Measurements from ENCODE around the gene RNASE3. TPM values are rescaled to one million over a fixed set of nuclear protein-coding genes. Genes with fewer than 3 reads are reported as not detected.
"Not testable (repeated sequence)": the region's sequence is repeated elsewhere in the genome, so short reads cannot be mapped to it uniquely, and the experiment has no call there.

The RNASE3 gene
- not detected for polyA plus RNA-seq

DNA sequence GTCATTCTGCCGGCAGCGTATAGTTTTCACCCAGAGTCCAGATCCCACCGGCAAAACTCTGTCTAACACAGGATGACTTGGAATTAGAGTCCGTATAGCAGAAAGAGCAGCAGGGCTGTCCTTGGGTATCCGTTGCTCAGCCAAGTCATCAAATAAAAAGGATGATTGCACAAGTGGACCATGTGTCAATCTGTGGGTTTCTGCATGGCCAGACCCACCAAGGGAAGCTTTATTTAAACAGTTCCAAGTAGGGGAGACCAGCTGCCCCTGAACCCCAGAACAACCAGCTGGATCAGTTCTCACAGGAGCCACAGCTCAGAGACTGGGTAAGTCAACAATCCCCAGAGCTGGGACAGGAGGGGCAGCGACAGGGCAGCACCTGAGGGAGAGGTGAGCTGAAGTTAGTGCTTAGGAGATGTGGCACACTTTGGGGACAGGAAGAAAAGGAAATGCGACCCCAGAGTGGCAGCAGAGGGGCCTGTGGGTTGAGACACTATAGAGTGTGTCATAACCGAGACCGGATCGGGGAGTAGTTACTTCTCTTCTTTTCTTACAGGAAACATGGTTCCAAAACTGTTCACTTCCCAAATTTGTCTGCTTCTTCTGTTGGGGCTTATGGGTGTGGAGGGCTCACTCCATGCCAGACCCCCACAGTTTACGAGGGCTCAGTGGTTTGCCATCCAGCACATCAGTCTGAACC, at the start of gene RNASE3:
RNASE3 (plus strand) TSS at position 260 of the 700 bp plus-strand sequence; CDS start at position 562, 302 bp downstream.
- not testable (repeated sequence) for H3K9me3 Mint-ChIP-seq, H3K36me3 Mint-ChIP-seq, H3K27ac Mint-ChIP-seq, H3K4me3 Mint-ChIP-seq, H3K4me1 Mint-ChIP-seq
- peaks cover 20% of the 10 kb centered on the region for H3K27me3 Mint-ChIP-seq

DNA sequence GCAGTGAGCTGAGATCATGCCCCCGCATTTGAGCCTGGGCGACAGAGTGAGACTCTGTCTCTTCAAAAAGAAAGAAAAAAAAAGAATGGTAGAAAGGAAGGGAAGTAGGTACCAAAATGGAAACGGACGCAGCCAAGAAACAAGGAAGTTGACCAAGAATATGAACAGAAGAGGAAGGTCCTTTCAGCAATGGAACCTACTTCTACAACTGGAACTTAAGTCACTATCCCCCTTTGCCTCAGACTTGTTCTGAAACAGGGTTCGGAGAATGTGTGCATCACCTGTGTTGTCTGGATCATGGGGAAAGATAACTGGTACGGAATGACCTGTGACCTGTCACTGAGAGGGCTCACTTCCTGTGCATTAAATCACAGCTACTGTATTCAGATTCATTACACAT, 44.6 kb upstream of the RNASE3 start:
- Mint-ChIP-seq H3K4me1 (peaks cover 0 to 6% (median 3%) of the 10 kb centered on the region in 3 donors), H3K27me3 (peaks cover 1% of the 10 kb centered on the region), H3K36me3 (no peaks in the 10 kb centered on the region), H3K27ac (no peak overlapping the region), H3K9me3 (no peaks in the 10 kb centered on the region), H3K4me3 (peak overlapping the region in 1 of 4 donors; percentile 45)

DNA sequence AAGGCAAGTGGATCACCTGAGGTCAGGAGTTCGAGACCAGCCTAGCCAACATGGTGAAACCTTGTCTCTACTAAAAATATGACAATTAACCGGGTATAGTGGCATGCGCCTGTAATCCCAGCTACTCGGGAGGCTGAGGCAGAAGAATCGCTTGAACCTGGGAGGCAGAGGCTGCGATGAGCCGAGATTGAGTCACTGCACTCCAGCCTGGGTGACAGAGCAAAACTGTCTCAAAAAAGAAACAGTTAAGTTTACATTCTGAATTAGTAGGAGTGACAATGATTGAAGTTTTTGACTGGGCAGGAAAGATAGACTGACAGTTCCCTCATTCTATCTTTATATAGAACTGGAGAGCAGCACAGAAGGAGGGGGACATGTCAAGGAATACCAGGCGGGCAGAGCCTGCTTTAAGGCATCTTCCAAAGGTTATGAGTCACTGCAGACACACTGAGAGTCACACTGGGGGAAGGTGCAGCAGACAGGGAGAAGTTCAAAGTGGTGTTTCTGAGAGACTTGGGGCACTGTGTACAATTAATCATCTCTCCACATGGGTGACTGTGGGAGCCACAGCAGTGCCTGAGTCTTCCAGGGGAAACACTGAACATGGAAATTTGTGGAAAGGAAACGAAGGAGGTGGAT, 42.8 kb upstream of the RNASE3 start:
- H3K36me3 Mint-ChIP-seq = no peaks in the 10 kb centered on the region
- H3K4me3 Mint-ChIP-seq = no peak overlapping the region
- H3K4me1 Mint-ChIP-seq = peaks cover 0 to 6% (median 3%) of the 10 kb centered on the region in 3 donors
- peaks cover 1% of the 10 kb centered on the region for H3K27me3 Mint-ChIP-seq
- H3K27ac Mint-ChIP-seq = no peak overlapping the region
- no peaks in the 10 kb centered on the region for H3K9me3 Mint-ChIP-seq

DNA sequence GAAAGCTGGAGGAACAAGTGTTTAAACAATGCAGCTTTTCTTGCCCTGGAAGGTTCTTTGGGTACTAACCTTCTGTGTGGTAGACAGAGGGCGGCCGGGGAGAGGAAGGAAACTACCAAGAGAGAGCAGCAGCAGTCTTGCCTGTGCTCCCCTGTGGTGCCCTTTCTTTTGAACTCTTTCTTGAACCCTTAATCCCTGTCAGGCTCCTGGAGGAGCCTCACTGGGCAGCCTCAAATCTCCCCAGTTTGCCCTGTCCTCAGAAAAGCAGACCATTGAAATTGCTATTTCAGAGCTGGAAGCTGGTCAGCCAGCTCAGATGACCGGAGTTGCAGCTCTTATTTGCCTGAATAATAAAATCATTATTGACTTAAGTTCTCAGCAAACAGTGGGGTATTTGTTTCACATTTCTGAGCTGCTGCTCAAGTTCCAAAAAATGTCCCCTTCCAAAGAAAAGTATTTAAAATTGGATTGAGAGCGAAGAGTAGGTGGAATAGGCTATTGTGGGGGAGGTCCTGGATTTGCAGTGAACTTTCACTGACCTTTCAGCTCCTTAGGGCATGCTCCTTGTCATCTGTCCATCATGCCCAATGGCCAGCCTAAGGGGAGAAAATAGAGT, 42.1 kb upstream of the RNASE3 start:
- H3K36me3 Mint-ChIP-seq = no peaks in the 10 kb centered on the region
- H3K27me3 Mint-ChIP-seq = peaks cover 1% of the 10 kb centered on the region
- peaks cover 0 to 6% (median 3%) of the 10 kb centered on the region in 3 donors for H3K4me1 Mint-ChIP-seq
- no peaks in the 10 kb centered on the region for H3K9me3 Mint-ChIP-seq
- H3K27ac Mint-ChIP-seq = no peak overlapping the region
- H3K4me3 Mint-ChIP-seq = no peak overlapping the region

DNA sequence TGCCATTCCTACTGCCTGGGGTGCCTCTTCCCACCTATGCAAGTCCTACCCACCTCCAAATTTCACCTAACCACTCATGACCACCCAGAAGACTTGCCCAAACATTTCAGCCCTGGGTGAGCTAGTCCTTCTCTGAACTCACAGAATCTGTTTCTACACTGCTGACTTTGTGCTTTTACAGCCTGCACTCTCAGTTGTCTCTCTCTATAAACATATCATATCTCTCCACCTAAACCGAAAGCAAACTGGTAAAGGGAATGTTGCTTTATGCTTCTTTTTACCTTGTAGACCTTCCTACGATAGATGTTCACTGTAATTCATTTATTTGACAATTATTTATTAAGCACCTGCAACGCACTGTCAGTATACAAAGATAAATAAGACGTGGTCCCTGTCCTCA, 38.1 kb upstream of the RNASE3 start:
- Mint-ChIP-seq H3K4me1 (peaks cover 3 to 7% (median 5%) of the 10 kb centered on the region in 3 donors), H3K27me3 (peaks cover 7% of the 10 kb centered on the region), H3K36me3 (no peaks in the 10 kb centered on the region), H3K9me3 (no peaks in the 10 kb centered on the region), H3K27ac (peak overlapping the region in 1 of 3 donors; percentile 1), H3K4me3 (no peak overlapping the region)

DNA sequence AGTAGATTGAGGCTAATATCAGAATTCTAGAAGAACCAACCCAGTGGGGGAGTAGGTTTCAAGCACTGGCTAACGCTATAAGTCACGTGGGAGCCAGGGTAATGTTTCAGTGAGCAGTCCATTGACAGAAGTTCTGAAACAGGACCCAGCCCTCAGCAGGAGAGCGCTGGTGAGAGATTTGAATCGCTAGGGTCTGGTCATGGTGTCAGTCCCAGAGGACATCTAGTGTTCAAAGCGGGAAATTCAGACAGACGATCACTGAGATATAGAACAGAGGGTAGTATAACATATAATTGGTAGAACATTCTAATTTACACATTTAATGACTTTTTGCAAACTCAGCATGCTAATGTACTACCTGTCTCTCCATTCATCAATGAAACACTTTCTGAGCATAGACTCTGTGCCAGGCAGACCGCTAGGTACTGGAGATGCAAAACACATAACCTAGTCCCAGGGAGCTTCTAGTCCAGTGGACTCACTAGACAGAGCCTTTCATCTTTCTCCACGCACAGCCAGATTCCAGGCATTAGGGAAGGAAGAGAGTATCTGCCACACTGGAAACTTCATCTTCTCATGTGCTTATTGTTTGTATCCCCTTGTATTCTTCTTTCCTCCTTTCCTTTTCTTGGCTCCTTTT, 35.4 kb upstream of the RNASE3 start:
- Mint-ChIP-seq H3K9me3 (no peaks in the 10 kb centered on the region), H3K36me3 (no peaks in the 10 kb centered on the region), H3K27ac (no peak overlapping the region), H3K27me3 (peaks cover 16% of the 10 kb centered on the region), H3K4me3 (no peak overlapping the region), H3K4me1 (peaks cover 3 to 7% (median 5%) of the 10 kb centered on the region in 3 donors)

DNA sequence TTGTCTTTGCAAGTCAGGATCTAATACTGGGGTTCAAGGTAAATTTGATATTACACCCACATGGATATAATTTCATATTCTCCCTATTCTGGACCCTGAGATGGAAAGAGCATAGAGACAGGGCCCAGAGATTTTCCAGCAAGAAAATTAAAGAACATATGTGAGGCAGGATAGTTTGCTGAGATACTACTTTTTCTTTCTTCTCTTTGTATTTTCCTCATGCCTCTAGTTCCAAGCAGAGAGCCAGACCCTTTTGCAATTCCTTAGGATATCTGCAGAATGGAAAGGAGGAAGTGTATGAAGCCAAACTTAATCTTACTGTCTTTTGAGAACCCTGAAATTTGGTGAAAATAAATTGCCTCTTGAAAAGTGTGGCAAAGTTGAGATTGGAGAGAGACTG, 34.0 kb upstream of the RNASE3 start:
- Mint-ChIP-seq H3K4me3 (no peak overlapping the region), H3K27me3 (peaks cover 21% of the 10 kb centered on the region), H3K36me3 (no peaks in the 10 kb centered on the region), H3K27ac (no peak overlapping the region), H3K9me3 (peaks cover 0 to 3% (median 0%) of the 10 kb centered on the region in 3 donors), H3K4me1 (peaks cover 3 to 7% (median 5%) of the 10 kb centered on the region in 3 donors)

DNA sequence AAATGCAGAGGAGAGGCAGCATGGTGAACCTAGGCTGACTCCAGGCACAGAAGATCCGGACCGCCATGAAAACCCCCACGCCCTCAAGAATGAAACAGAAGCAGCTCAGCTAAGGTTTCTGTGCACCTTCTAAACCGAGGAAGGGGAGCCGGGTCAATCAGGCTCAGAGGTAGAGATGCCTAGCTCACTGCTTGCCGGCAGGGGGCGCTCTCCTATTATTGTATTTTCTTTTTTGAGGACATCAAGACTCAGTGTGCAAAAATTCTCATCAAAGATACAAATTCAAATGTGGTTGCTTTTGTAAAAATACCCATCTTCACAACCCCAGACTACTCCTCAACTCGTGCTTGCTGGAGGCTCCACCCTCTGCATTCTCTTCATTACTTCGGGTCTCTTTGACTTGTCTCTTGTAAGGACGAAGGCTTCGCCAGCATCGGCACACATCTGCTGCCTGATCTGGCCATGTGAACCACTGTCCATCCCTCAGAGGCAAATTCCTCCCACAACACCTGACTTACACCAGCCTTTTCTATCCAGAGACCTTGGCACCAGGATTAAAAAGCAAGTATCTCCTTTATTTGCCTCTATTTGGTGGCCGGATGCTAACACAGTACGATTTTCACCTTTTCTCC, 33.4 kb upstream of the RNASE3 start:
- Mint-ChIP-seq H3K4me3 (no peak overlapping the region), H3K27me3 (peaks cover 21% of the 10 kb centered on the region), H3K27ac (no peak overlapping the region)

DNA sequence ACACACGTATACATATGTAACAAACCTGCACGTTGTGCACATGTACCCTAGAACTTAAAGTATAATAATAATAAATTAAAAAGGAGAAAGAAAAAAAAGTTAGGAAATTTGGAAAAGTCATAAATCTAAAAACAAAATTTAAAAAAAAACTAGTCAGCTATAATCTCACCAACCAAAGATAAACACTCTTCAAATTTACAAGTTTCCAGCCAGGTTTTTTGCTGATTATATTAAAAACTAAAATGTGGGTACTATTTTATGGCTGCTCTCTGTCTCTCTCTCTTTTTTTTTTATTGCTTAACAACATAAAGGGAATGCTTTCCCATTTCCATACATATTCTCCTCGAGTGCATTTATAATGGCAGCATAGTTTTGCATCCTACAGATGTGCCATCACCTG, 25.0 kb upstream of the RNASE3 start:
- Mint-ChIP-seq H3K36me3 (no peaks in the 10 kb centered on the region), H3K9me3 (peaks cover 0 to 1% (median 0%) of the 10 kb centered on the region in 3 donors), H3K4me3 (no peak overlapping the region), H3K4me1 (peaks cover 0 to 1% (median 0%) of the 10 kb centered on the region in 3 donors), H3K27ac (no peak overlapping the region), H3K27me3 (peaks cover 18% of the 10 kb centered on the region)

More for the DNA sequence above, 33.4 kb upstream of the RNASE3 start:
- H3K4me1 Mint-ChIP-seq = peaks cover 3 to 7% (median 5%) of the 10 kb centered on the region in 3 donors
- H3K36me3 Mint-ChIP-seq = no peaks in the 10 kb centered on the region
- peaks cover 0 to 3% (median 0%) of the 10 kb centered on the region in 3 donors for H3K9me3 Mint-ChIP-seq

DNA sequence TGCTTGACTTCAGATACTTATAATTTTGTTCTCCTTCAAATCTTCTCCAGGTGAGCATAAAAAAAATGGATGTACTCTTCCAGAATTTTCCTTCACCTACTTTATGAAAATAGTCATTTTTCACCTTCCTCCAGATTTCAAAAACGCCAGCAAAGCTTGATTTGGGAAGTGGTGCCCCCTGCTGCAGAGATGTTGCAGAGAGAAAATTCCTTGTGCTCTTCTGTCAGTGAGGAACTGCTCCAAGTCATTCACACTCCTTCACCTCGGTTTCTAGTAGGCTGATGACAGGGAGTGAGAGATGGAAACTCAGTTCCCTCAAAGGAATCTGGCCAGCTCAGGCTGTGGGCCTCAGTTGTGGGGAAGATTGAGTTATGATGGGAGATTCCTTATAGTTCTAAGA, 24.2 kb upstream of the RNASE3 start:
- H3K9me3 Mint-ChIP-seq = no peaks in the 10 kb centered on the region
- H3K27ac Mint-ChIP-seq = no peak overlapping the region
- H3K27me3 Mint-ChIP-seq = peaks cover 13% of the 10 kb centered on the region
- H3K4me3 Mint-ChIP-seq = no peak overlapping the region
- H3K36me3 Mint-ChIP-seq = no peaks in the 10 kb centered on the region
- peaks cover 0 to 1% (median 0%) of the 10 kb centered on the region in 3 donors for H3K4me1 Mint-ChIP-seq

DNA sequence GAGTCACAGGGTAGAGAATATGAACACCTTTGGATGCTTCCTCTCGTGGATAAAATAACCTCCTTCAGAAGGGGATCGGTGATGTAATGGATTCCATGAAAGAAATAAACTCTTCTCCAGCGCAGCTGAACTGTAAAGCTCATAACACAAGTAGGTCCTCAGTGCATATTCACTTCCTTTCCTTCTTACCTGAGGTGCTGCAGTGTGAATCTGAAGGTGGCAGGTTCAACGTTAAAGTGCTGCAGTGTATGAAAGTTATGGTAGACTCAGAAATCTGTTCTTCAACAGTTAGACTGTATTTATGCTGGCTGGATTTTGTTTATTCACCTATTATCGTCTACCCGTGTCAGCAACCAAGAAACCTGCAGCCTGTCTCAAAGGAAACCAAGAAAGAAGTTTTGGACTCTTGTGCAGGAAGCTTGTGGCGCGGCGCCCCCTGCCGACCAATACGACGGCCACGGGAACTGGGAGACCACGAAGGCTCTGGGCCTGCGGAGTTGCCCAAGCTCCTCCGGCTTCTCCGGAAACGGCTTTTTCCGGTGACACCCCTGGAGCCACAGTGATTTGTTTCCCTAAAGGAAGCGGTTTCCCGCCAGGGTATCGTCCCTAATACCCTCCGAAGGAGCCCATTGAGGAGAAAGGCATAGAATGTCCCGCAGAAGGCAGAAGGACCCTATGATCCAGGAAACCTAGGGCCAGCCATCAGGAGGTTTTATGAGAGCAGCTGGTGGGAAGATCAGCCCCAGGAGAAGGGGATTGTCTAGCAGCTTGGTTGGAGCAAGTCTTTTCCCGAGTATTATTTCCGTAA, 17.6 kb upstream of the RNASE3 start:
- peaks cover 9% of the 10 kb centered on the region for H3K27me3 Mint-ChIP-seq
- H3K4me1 Mint-ChIP-seq = peaks cover 4 to 12% (median 11%) of the 10 kb centered on the region in 3 donors
- H3K9me3 Mint-ChIP-seq = peaks cover 0 to 3% (median 3%) of the 10 kb centered on the region in 3 donors
- H3K4me3 Mint-ChIP-seq = peak overlapping the region in 2 of 4 donors; percentile 14 to 18
- H3K36me3 Mint-ChIP-seq = no peaks in the 10 kb centered on the region
- peak overlapping the region in 2 of 3 donors; percentile 50 for H3K27ac Mint-ChIP-seq

DNA sequence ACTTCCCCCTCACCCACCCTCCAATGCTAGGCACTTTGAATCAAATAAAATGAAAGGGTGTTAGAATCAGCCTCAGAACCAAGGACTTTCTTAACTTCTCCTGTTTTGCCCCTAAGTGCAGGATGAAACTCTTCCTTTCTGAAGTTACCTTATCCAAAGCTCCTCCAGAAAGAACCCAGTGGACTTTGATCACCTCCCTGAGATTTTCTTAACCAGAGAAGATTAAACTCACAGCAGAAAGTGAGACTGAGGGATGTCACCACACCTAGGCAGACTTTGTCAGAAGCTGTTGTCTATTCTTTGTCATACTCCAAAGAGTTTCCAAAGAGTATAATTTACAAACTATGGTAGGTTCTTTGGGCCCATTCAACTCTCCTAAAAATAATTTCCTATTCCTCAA, 14.2 kb upstream of the RNASE3 start:
- peaks cover 2% of the 10 kb centered on the region for H3K27me3 Mint-ChIP-seq
- peaks cover 6 to 23% (median 14%) of the 10 kb centered on the region in 3 donors for H3K4me1 Mint-ChIP-seq
- H3K27ac Mint-ChIP-seq = no peak overlapping the region
- no peaks in the 10 kb centered on the region for H3K36me3 Mint-ChIP-seq
- no peak overlapping the region for H3K4me3 Mint-ChIP-seq
- peaks cover 0 to 5% (median 4%) of the 10 kb centered on the region in 3 donors for H3K9me3 Mint-ChIP-seq

DNA sequence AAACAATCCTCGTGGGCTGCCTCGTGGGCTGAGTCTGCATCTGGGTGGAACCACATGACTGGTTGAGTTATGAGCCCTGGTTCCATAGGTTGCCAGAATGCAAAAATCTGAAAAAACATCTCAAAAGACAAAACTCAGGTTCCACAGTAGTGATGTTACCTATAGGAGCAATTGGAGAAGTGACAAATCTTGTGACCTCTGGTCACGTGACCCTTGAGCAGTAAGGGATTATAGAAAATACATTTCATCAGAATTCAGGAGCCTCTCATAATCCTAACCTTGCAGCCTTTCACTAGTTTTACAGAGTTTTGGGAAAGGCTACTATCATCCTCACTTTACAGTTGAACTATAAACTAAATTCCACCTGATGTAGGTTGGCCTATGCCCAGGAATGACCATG, 12.5 kb upstream of the RNASE3 start:
- Mint-ChIP-seq H3K9me3 (peaks cover 0 to 5% (median 4%) of the 10 kb centered on the region in 3 donors), H3K4me3 (no peak overlapping the region), H3K27ac (no peak overlapping the region), H3K4me1 (peaks cover 2 to 18% (median 6%) of the 10 kb centered on the region in 3 donors), H3K27me3 (peaks cover 2% of the 10 kb centered on the region), H3K36me3 (no peaks in the 10 kb centered on the region)

DNA sequence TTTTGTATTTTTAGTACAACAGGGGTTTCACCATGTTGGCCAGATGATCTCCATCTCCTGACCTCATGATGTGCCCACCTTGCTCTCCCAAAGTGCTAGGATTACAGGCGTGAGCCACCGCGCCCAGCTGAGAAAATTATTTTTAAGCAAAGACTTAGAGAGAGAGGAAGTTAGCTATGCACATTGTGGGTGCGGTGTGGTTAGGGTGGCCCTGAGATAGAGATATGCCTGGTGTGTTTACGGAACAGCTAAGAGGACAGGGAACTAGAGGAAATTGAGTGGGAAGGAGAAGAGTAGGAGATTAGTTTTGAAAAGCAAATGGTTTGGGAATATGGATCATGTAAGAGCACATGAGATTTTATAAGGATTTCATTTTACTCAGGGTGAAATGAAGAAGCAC, 10.0 kb upstream of the RNASE3 start:
- not testable (repeated sequence) for H3K27ac Mint-ChIP-seq, H3K27me3 Mint-ChIP-seq, H3K36me3 Mint-ChIP-seq, H3K9me3 Mint-ChIP-seq
- Mint-ChIP-seq H3K4me3 (peak overlapping the region in 1 of 4 donors; percentile 13), H3K4me1 (peaks cover 2 to 11% (median 3%) of the 10 kb centered on the region in 3 donors)
